ENCODE data around the gene RPL39.
"Not testable (repeated sequence)": the region's sequence is repeated elsewhere in the genome, so short reads cannot be mapped to it uniquely, and the experiment has no call there.

The RPL39 gene

GRCh38 chrX:119791437-119792231 lies at the start of gene RPL39:
Gene RPL39 (minus strand): TSS chrX:119791630. CDS start chrX:119791576, 54 bp downstream.
- DNase-seq, result peak; percentile 77 to 84

GRCh38 chrX:119833905-119834304 lies 42.5 kb upstream of the RPL39 start:
- DNase-seq, result no peak

- no peak for DNase-seq
These were observed 37.0 kb upstream of the RPL39 start for GRCh38 chrX:119828446-119828845.

- DNase-seq, result no peak
These were observed 35.0 kb upstream of the RPL39 start for GRCh38 chrX:119826399-119826959.

GRCh38 chrX:119824221-119824620 lies 32.8 kb upstream of the RPL39 start:
- not testable (repeated sequence) for DNase-seq

GRCh38 chrX:119821703-119822102 lies 30.3 kb upstream of the RPL39 start:
- DNase-seq, result not testable (repeated sequence)

GRCh38 chrX:119817130-119817690 lies 25.8 kb upstream of the RPL39 start:
- DNase-seq, result no peak

GRCh38 chrX:119816300-119816699 lies 24.9 kb upstream of the RPL39 start:
- DNase-seq, result no peak

- no peak for DNase-seq
These were observed 17.8 kb upstream of the RPL39 start for GRCh38 chrX:119809185-119809666.

GRCh38 chrX:119808461-119808860 lies 17.0 kb upstream of the RPL39 start:
- not testable (repeated sequence) for DNase-seq

GRCh38 chrX:119802546-119802945 lies 11.1 kb upstream of the RPL39 start:
- no peak for DNase-seq

GRCh38 chrX:119801253-119802221 lies 10.1 kb upstream of the RPL39 start:
- no peak for DNase-seq

- no peak for DNase-seq
These were observed 423 bp downstream of the RPL39 start for GRCh38 chrX:119790977-119791436.

GRCh38 chrX:119784747-119785446 lies 6.5 kb downstream of the RPL39 start:
- DNase-seq, result peak; percentile 34 to 54

GRCh38 chrX:119783026-119783425 lies 8.4 kb downstream of the RPL39 start:
- DNase-seq, result peak; percentile 32

GRCh38 chrX:119778829-119779228 lies 12.6 kb downstream of the RPL39 start:
- no peak for DNase-seq

GRCh38 chrX:119775517-119776238 lies 15.8 kb downstream of the RPL39 start:
- no peak for DNase-seq

GRCh38 chrX:119769388-119769787 lies 22.0 kb downstream of the RPL39 start:
- not testable (repeated sequence) for DNase-seq

GRCh38 chrX:119768436-119768835 lies 23.0 kb downstream of the RPL39 start:
- not testable (repeated sequence) for DNase-seq

GRCh38 chrX:119763836-119764387 lies 27.5 kb downstream of the RPL39 start:
- DNase-seq, result no peak

GRCh38 chrX:119763181-119763580 lies 28.2 kb downstream of the RPL39 start:
- DNase-seq, result no peak

Data from Kasumi-1 (cell line).